Omental fat pad (tissue), 4 donors: ENCODE results near the gene GNMT. TPM values are rescaled to one million over a fixed set of nuclear protein-coding genes. Genes with fewer than 3 reads are reported as not detected.

ENCODE experiments used
- ATAC-seq: fragments of 150-250 bp; one replicate; pipeline ENCODE4 v1.9.1; 2016; ENCODE audit warnings: mild to moderate bottlenecking, moderate library complexity; ENCODE audit not compliant: low FRiP score
- DNase-seq: peaks from one replicate; pipeline ENCODE4 v3.0.0-alpha.2; 2019; ENCODE audit warnings: low spot score
- total RNA-seq, 4 donors: library from RNA; depleted of rRNA; stranded (reverse); fragments of >200 nt; gene quantifications; one replicate each; pipeline ENCODE4 v1.1.0, GENCODE V29; 2016
- TF ChIP-seq, protein P1 (sequence below), 3 donors: fragments of 450-650 bp; IDR thresholded peaks; one replicate each; pipeline ENCODE4 v1.5.1; 2016 to 2017; ENCODE audit warnings: antibody characterized with exemption in 3 of 3, mild to moderate bottlenecking in 3 of 3, moderate library complexity in 2 of 3

The GNMT gene
- total RNA-seq, 4 donors from 2014 or later = 0.84 to 1.1 (median 1.0) TPM; not detected in 1

DNA sequence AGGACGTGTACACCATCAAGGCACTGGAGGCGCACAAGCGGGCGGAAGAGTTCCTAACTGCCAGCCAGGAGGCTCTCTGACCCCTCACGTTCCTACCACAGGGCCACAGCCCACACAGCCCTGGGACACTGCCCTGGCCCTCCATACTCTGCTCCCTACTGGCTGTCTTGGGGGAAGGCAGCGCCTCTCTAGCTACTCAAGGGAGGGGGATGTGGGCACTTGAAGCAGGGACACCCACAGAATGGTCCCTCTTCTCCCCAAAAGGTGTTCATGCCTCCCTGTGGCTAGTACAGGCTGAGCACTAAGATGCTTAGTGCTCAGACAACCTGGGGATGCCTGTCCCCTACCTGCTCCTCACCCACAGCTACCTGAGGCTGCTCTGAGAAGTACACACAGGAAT, 50.7 kb downstream of the GNMT start:
- TF ChIP-seq, protein P1, sequence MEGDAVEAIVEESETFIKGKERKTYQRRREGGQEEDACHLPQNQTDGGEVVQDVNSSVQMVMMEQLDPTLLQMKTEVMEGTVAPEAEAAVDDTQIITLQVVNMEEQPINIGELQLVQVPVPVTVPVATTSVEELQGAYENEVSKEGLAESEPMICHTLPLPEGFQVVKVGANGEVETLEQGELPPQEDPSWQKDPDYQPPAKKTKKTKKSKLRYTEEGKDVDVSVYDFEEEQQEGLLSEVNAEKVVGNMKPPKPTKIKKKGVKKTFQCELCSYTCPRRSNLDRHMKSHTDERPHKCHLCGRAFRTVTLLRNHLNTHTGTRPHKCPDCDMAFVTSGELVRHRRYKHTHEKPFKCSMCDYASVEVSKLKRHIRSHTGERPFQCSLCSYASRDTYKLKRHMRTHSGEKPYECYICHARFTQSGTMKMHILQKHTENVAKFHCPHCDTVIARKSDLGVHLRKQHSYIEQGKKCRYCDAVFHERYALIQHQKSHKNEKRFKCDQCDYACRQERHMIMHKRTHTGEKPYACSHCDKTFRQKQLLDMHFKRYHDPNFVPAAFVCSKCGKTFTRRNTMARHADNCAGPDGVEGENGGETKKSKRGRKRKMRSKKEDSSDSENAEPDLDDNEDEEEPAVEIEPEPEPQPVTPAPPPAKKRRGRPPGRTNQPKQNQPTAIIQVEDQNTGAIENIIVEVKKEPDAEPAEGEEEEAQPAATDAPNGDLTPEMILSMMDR (IDR thresholded peaks at IDR 0.05) = no peak

DNA sequence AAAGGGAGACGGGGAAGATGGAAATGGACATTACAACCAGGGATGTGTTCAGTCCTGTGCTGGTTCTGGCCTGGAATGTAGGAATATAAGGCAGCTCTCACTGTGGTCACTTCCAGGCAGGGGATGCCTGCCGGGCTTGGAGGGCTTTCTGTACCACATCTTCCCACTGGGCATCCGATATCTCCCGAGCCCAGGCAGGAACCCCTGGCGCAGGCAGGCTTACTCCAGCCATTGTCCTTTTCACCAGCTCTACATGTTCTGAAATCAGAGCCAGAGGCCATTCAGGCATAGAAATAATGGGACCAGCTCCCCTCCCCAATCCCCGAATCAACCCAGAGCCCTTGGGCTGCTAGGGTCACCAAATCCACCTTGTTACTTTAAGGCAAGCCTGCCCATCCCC, 51.8 kb downstream of the GNMT start:
- TF ChIP-seq, protein P1 (IDR thresholded peaks at IDR 0.05) = no peak
- no peak for ATAC-seq
- DNase-seq = no peak

More for the DNA sequence above, 50.7 kb downstream of the GNMT start:
- no peak for DNase-seq
- no peak for ATAC-seq

DNA sequence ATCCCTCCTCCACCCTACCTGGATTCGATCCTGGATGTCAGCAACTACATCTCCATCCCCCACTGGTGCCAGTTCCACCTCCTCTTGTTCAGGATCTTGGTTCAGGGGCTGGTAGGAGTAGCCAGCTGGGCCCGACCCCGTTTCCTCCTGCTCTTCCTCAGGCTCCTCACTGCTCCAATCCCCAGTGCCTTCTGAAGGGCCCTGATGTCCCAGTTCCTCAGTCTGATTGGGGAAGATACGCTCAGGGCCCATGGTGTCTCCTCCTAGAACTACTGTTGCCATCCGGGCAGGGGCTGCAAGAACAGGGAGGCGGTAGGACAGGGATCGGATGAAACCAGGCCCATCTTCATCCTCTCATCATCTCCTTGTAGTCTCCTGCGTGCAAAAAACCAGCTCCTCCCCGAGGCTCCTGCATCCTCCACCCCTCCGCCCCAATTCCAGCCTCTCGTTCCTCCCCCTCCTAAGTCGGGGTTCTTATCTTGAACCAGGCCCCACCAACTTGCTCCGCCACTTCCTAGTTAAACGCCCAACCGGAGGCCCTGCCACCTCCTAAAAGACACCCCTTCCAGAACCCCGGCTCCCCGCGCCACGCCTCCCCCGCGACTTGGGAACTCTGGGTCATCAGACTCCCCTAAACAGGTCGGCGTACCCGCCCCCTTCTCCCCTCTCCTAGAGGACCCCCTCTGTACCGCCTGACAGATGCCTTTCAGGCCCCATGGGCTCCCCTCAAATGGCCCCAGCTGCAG, 52.7 kb downstream of the GNMT start:
- ATAC-seq (no peak), DNase-seq (no peak)
- TF ChIP-seq, protein P1 (IDR thresholded peaks at IDR 0.05) = no peak

Other genes with a start within 250 kb of the GNMT start
- gene PRPH2, start 238.2 kb upstream of the GNMT start, total RNA-seq = 1 to 10 TPM in 1 of 4 donors, under 1 TPM in 3; 0.38 to 1.4 (median 0.54) TPM
- gene TBCC, start 214.7 kb upstream of the GNMT start, total RNA-seq = 10 to 100 TPM; 16.4 to 30.7 (median 22.0) TPM
- gene BICRAL, start 178.7 kb upstream of the GNMT start, total RNA-seq = 10 to 100 TPM in 3 of 4 donors, 1 to 10 TPM in 1; 7.6 to 18.8 (median 12.9) TPM
- gene RPL7L1, start 81.1 kb upstream of the GNMT start, total RNA-seq = 100 to 1,000 TPM in 2 of 4 donors, 10 to 100 TPM in 2; 93.0 to 138 (median 105) TPM
- gene PTCRA, start 44.7 kb upstream of the GNMT start, total RNA-seq = under 1 TPM in 1 of 4 donors, not detected in 3; 0.72 TPM
- 10 to 100 TPM; 28.4 to 43.7 (median 32.6) TPM for gene CNPY3, start 31.3 kb upstream of the GNMT start, total RNA-seq
- 10 to 100 TPM in 3 of 4 donors, 1 to 10 TPM in 1; 5.0 to 22.1 (median 12.8) TPM for gene PEX6, start 18.4 kb downstream of the GNMT start, total RNA-seq
- 10 to 100 TPM; 18.0 to 41.5 (median 37.4) TPM for gene PPP2R5D, start 23.8 kb downstream of the GNMT start, total RNA-seq
- 10 to 100 TPM; 39.6 to 67.8 (median 45.5) TPM for gene MEA1, start 53.2 kb downstream of the GNMT start, total RNA-seq
- gene KLHDC3, start 53.5 kb downstream of the GNMT start, total RNA-seq = 100 to 1,000 TPM in 1 of 4 donors, 10 to 100 TPM in 3; 58.0 to 106 (median 95.0) TPM
- gene RRP36, start 60.9 kb downstream of the GNMT start, total RNA-seq = 10 to 100 TPM; 44.1 to 54.2 (median 48.7) TPM
- gene CUL7, start 93.1 kb downstream of the GNMT start, total RNA-seq = 10 to 100 TPM; 10.1 to 17.3 (median 14.3) TPM
- 10 to 100 TPM; 10.7 to 32.2 (median 19.3) TPM for gene MRPL2, start 98.7 kb downstream of the GNMT start, total RNA-seq
- gene KLC4, start 98.9 kb downstream of the GNMT start, total RNA-seq = 10 to 100 TPM; 15.2 to 21.1 (median 16.5) TPM
- gene PTK7, start 115.6 kb downstream of the GNMT start, total RNA-seq = 10 to 100 TPM; 11.5 to 38.9 (median 13.8) TPM
- gene SRF, start 210.5 kb downstream of the GNMT start, total RNA-seq = 10 to 100 TPM; 21.5 to 37.8 (median 24.4) TPM
- 10 to 100 TPM; 24.6 to 41.6 (median 28.7) TPM for gene CUL9, start 221.4 kb downstream of the GNMT start, total RNA-seq